ENCODE data around the gene SEPTIN6.

GRCh38 chrX:119655125-119655524 is 37.8 kb downstream of the SEPTIN6 start:
- TF ChIP-seq CTCF (IDR thresholded peaks at IDR 0.05) (no peak), EZH2 (IDR thresholded peaks at IDR 0.05; ENCODE audit: borderline replicate concordance, insufficient read depth, low read depth, low read length, poor library complexity, severe bottlenecking) (no peak)
